Pons (tissue), 1 donor: ENCODE data around the gene RBMS1.

Source experiments
- DNase-seq: peaks from one replicate; pipeline ENCODE4 v3.0.0-alpha.2; 2016; ENCODE audit warnings: low spot score

The RBMS1 gene

DNA sequence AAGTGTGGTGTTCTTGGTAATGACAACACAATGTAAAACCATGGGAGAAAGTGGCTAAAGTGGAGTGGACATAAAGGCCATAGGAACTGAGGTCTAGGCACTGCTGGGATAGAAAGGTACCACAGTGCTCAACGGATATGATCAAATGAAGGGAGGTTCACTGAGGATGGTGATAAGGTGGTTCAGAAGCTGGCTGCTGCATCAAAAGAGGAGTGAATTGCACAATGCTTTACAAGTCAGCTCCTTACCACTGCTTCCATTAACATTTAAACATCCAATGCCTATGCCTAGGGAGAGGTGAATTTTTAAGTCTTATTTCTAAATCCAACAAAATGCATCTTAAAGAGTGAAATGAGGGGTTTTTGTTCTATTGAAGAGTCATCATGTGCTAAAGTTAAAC lies 193.4 kb downstream of the RBMS1 start:
- DNase-seq = no peak

DNA sequence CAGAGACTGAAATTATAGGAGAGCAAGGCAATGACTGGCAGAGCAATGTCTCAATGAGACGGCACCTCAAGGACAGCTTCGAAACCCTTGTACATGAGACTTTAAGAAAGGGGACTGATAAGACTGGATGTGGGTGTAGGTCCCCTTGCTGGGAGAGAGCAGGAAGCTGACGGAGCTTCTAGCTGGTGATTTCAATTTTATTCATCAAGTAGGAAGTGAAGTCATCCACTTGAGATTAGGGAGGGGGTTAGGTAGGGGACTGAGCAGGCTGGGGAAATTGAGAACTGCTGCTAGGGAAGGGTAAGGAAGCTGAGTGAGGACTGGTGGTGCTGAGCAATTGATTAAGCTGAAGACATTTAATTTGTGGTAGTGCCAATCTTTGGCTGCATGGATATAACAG lies 194.1 kb downstream of the RBMS1 start:
- no peak for DNase-seq

- no peak for DNase-seq
Observed at GRCh38 chr2:160298960-160299359, 194.6 kb downstream of the RBMS1 start.

DNA sequence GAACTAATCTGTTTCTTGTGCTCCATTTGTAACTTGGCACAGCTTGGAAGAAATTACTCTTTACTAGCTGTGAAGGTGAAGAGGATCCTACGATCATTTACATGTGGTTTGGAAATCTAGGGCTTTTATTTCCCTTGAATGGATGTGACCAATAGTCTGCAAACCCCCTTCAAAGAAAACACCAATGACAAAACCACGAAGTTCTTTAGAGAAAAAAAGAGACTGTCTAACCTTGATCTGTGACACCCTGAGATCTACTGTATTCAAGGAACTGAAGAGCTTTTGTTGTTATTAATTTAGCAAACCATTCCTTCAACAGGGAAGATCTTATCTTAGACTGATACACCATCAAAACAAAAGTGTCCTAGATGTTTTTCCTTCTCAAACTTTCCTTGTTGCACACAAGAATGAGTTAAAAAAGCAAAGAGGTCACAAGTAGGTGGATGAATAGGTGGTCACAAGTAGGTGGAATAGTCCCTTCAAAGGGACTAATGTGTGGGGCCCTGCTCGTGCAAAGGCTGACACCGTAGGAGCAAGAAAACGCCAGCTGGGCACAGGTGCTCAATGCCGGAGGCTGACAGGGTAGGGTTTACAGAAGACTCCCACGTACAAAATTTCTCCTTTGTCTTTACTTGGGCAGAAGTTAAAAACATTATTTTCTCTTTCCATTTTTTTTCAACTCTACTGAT lies 197.9 kb downstream of the RBMS1 start:
- no peak for DNase-seq

DNA sequence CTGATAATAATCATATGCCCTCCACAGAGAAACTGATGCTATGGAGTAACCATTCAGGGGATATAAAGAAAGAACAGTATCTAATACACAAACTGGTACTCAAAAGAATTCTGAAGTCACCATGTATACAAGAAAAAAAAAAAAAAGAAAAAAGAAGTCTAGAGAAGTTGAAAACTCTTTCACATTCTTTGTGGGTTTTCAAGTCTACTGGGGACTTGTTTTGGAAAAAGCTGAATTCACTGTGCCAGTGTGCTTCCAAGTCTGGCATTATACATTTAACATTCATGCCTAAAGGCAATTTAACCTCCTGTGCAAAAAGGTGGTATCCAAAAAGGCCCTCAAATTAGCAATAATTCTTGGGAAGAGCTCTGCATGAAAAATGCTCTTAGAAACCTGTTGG lies 198.7 kb downstream of the RBMS1 start:
- no peak for DNase-seq

GRCh38 chr2:160294339-160294803 lies 199.2 kb downstream of the RBMS1 start:
- no peak for DNase-seq

DNA sequence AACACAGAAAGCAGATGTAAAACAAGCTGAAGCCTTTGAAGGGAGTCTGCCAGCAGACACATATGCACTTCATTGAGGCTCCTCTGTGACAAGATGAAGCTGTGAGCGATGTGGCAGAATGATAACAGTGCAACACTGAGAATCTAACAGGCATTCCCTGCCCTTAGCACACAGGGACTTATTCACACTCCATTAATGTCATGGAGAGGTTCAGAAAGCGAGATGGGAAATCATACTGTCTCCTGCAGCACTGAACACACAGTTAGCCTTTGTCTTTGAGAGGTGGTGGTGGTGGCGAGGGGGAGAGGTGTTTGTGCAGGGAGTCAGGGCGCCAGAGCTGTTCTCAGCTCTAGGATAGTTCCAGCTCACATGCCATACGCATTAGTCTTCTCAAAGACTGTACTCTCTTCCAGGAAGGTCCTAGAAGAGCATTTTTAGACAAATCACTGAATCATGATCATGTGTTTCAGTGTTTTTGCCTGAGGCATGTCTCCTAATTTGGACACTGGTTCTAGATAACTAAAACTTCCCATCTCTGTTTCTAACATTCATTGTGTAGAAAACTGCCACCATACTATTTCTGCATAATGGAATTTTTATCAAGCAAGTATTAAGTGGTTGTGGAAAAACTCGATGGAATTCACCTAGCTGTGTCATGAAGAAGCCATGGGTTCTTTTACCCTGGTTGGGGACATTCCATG lies 200.1 kb downstream of the RBMS1 start:
- DNase-seq = no peak

DNA sequence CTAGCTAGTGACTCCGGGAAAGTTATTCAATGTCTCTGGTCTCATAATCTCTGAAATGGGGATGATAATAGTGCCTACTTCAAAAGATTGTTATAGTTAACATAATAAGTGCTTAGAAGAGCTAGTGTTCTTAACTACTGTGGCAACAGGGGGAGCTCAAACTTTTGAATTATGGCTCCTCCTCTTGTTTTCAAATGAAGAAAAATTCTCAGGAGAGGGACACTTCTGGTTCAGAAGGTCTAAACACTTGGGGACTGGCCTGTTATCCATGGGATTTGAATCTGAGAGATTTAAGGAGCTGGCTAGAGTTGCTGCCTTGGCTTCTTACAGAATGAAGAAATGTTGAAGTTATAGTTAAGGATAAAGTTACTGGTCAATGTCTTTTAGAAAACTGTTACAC lies 201.4 kb downstream of the RBMS1 start:
- DNase-seq = no peak

DNA sequence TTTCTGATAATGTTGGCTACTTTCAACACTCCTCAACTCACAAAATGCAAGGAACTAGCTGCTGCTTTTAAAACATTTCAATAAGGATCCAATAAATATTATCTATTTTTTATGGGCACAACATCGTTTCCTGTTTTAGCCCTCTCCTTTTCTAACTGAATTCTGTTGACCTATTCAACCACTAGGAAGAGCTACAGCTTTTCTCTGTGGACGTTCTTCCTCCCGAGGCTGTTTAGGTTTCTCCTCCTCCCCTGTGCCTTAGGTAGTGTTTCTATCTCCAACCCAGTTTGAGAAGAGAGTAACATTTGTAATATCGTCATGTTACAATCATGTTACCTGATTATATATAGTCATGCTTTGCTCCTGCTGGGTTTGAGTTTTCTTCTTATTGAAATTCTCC lies 202.2 kb downstream of the RBMS1 start:
- no peak for DNase-seq

- no peak for DNase-seq
Observed at GRCh38 chr2:160290598-160290997, 203.0 kb downstream of the RBMS1 start.

DNA sequence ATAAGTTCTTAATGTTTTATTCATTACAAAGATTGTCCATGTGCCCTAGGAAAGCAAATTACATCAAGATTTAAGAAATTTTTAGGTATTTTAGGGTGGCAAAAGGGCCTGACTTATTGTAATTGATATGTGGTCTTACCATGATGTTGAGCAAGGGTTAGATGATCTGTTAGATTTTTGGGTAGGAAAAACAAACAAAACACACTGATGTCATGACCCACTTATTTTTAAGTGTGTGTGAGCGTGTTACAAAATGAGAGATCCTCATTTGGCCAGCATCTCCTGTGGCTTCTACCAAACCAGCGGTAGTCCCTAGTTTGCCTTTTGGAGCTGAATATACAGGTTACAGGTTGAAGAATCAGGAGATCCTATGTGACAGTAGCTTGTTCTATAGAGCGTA lies 203.8 kb downstream of the RBMS1 start:
- DNase-seq = no peak

DNA sequence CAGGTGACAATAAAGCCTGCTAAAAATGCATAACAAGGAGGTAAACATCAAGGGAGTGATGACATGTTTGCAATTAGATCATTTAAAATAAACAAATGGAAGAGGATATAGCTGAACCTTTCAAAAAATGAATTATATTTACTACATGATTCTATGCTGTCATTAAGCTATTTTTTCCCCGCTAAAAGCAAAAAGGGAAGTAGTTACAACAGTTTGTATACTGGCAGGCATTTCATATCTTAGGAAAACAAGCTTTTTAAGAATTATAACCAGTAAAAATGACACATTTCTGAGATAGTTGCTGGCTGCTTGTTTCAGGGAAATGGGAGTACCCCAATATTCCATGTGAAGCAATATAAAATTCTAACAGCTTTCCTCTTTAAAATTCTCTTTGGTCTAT lies 204.5 kb downstream of the RBMS1 start:
- no peak for DNase-seq

- no peak for DNase-seq
Observed at GRCh38 chr2:160288324-160288723, 205.3 kb downstream of the RBMS1 start.

DNA sequence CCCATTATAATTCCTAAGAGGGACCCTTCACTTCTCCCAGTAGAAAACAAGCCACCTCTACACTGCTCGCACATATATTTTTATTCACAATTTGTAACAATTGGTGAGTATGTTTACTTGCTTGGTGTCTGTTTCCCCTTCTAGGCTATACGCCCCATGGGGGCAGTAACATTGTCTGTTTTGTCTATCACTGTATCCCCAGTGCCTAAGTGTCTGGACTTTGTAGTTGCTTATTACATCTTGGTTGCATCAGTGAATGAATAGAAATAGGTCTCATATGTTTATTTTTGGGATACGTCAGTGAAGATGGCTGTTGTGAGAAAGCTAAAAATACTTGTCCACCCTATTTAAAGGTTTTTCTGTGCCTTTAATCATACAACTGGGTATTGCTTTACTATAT lies 206.1 kb downstream of the RBMS1 start:
- no peak for DNase-seq

DNA sequence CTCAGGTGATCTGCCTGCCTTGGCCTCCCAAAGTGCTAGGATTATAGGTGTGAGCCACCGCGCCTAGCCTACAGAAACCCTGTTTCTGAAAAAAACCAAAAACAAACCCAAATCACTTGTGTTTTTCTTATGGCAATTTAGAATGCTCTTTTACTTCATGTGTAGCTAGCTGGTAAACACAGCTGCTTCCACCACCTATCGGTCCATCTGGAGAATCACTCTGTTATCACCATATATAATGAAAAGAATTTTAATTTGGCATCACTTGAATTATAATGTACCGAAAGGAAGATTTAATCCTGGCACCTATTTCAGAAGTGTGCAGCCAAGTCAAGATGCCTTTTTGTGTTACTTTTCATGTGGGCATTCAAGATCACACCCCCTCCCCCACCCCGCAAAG lies 207.1 kb downstream of the RBMS1 start:
- no peak for DNase-seq

GRCh38 chr2:160283675-160284074 lies 209.9 kb downstream of the RBMS1 start:
- DNase-seq = no peak

DNA sequence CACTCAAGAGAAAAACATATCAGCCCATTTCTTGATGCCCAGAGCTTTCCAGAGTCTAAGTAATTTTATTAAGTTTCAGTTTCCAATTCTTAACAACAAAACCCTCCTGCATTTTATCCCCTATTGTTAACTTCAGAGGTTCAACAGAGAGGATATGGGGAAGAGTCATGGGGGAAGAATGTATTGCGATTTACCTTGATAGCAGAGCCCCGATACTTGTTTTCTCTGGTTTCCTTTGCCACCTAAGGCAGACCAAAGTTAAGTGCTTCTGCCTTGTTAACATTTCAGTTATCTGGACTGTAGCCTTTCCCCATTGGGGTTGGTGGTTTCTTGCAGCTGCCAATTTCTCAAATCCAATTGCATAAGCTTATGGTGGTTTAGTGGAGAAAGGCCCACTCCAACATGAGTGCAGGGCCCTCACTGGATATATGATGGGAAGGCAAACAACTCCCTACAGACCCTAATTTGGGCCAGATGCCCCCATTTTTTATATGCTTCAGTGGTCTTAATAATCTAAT lies 211.5 kb downstream of the RBMS1 start:
- DNase-seq = no peak

GRCh38 chr2:160281213-160281612 lies 212.4 kb downstream of the RBMS1 start:
- no peak for DNase-seq

- no peak for DNase-seq
Observed at GRCh38 chr2:160279813-160280465, 213.7 kb downstream of the RBMS1 start.

DNA sequence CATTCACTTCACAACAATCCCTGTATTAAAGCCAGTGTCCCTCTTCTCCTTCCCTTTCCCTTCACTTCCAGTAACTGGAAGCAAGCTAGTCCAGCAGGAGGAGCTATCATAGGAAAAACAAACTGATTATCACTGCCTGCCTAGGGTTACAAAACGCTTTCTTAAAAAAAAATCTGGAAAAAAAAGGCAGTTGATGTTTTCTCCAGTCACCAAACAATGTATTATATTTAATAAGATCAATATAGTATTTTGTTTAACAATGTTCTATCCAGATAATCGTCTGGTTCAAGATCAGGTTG lies 214.8 kb downstream of the RBMS1 start:
- DNase-seq = peak; percentile 25

DNA sequence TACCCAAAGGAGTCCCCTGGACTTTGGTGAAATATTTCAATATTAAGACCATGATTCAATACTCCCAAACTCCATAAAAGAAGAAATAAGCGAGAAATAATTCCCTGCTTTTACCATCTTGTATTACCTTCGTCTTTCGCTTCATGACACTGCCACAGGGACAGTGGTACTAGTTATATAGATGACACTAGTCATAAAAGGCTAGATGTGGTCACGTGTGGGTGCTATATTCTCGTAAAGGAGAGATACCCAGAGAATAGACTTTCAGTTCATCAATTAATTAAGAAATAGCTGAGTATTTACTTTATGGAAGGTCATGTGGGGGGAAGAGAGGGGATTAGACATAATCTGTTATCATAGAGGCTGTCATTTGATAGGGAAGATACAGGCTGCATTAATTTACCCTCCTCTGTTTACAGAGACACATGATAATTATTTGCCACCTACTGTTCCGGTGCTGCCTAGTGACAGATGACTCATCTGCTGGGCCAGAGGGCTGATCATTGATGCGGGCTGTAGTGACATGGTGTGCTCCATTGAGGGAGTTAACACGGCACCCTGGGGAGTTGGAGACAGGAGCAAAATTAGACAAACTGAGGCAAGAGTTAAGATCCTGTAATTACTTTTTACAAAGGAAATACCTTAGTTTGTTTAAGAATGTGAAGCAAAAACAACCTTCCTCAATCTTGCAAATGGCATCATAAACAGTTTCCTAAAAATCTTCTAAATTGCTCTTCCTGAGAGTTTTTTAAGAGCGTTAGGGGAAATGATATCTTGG lies 215.3 kb downstream of the RBMS1 start:
- DNase-seq = no peak

DNA sequence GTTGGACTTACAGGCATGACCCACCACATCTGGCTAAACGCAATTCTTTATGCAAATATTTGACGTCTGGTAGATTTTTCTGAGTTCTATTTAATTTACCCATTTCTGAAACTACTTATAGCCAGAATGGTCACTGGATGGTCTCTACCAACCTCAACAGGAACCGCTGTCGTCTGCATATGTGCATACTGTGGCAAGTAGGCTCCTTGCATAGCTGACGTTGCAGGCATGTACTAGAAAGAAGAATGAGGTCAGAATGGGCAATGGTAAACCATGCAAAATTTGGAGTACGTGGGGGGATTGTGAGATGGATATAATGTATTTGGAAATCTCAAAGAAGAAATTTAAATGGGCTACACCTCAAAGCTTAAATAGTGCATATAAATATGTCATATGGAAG lies 216.5 kb downstream of the RBMS1 start:
- DNase-seq = no peak

DNA sequence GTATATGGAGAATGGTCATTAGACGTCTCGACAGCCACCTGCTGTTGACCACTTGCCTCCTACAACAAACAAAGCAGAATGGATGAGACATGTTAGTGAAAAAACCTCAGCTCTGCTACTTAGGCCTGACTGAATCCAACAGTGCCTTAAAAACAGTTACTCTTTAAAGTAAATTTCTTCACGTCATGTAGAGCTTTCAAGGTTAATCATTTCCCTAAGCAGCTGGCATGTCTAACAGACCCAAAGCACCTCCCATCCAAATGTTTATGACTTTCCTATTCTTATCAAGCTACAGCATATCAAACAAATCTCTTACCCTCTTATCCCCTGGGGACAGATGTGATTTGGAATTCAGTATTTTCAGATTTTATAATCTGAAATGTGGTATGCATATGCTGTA lies 218.0 kb downstream of the RBMS1 start:
- no peak for DNase-seq
